Inflammatory macrophage (primary cell): ENCODE data around the gene CCDC63.
"Not testable (repeated sequence)": the region's sequence is repeated elsewhere in the genome, so short reads cannot be mapped to it uniquely, and the experiment has no call there.

Source experiments
- DNase-seq, 2 donors: peaks; one replicate each; pipeline ENCODE4 v3.0.0-alpha.2; 2020 to 2022

CCDC63 gene

GRCh38 chr12:110927546-110927945, 80.8 kb downstream of the CCDC63 start:
- no peak for DNase-seq

GRCh38 chr12:110928700-110929099, 81.9 kb downstream of the CCDC63 start:
- DNase-seq, result no peak

- no peak for DNase-seq
These were observed 83.0 kb downstream of the CCDC63 start for GRCh38 chr12:110929818-110930217.

GRCh38 chr12:110930348-110931314, 83.8 kb downstream of the CCDC63 start:
- DNase-seq, result no peak

GRCh38 chr12:110931315-110931728, 84.5 kb downstream of the CCDC63 start:
- no peak for DNase-seq

- peak in 1 of 2 donors; percentile 14 for DNase-seq
These were observed 85.3 kb downstream of the CCDC63 start for GRCh38 chr12:110932046-110932445.

- DNase-seq, result no peak
These were observed 86.7 kb downstream of the CCDC63 start for GRCh38 chr12:110933326-110933974.

GRCh38 chr12:110934093-110934852, 87.5 kb downstream of the CCDC63 start:
- no peak for DNase-seq

GRCh38 chr12:110935588-110935987, 88.8 kb downstream of the CCDC63 start:
- no peak for DNase-seq

- DNase-seq, result no peak
These were observed 89.7 kb downstream of the CCDC63 start for GRCh38 chr12:110936367-110937103.

GRCh38 chr12:110937104-110937641, 90.4 kb downstream of the CCDC63 start:
- DNase-seq, result peak; percentile 40 to 63

GRCh38 chr12:110940296-110940695, 93.5 kb downstream of the CCDC63 start:
- DNase-seq, result no peak

GRCh38 chr12:110940933-110941332, 94.1 kb downstream of the CCDC63 start:
- no peak for DNase-seq

- DNase-seq, result no peak
These were observed 94.6 kb downstream of the CCDC63 start for GRCh38 chr12:110941391-110941790.

- DNase-seq, result no peak
These were observed 96.6 kb downstream of the CCDC63 start for GRCh38 chr12:110943373-110943772.

GRCh38 chr12:110948041-110948440, 101.3 kb downstream of the CCDC63 start:
- DNase-seq, result no peak

GRCh38 chr12:110950466-110950865, 103.7 kb downstream of the CCDC63 start:
- DNase-seq, result not testable (repeated sequence)

GRCh38 chr12:110950867-110951266, 104.1 kb downstream of the CCDC63 start:
- not testable (repeated sequence) for DNase-seq
